DMS79 treated with DMSO at 0.1 percent for 48 hours (cell line): Measurements from ENCODE around the gene SDF4.
A peak's percentile ranks its signal among the peaks of the same experiment; 100 is the strongest.
"Not testable (repeated sequence)": the region's sequence is repeated elsewhere in the genome, so short reads cannot be mapped to it uniquely, and the experiment has no call there.

ENCODE experiments used
- DNase-seq: peaks from one replicate; lab custom pipeline; 2025; lab: John Stamatoyannopoulos, UW

Gene SDF4

GRCh38 chr1:1259951-1260600 lies 28.3 kb upstream of the SDF4 start:
- no peak for DNase-seq

GRCh38 chr1:1259540-1259939 lies 27.7 kb upstream of the SDF4 start:
- no peak for DNase-seq

GRCh38 chr1:1259119-1259488 lies 27.3 kb upstream of the SDF4 start:
- DNase-seq, result no peak

- DNase-seq, result no peak
Observed at GRCh38 chr1:1256956-1257871, 25.4 kb upstream of the SDF4 start.

GRCh38 chr1:1255611-1256010 lies 23.8 kb upstream of the SDF4 start:
- no peak for DNase-seq

- no peak for DNase-seq
Observed at GRCh38 chr1:1255078-1255477, 23.3 kb upstream of the SDF4 start.

GRCh38 chr1:1254667-1254998 lies 22.8 kb upstream of the SDF4 start:
- DNase-seq, result no peak

- no peak for DNase-seq
Observed at GRCh38 chr1:1253972-1254666, 22.3 kb upstream of the SDF4 start.

- no peak for DNase-seq
Observed at GRCh38 chr1:1253314-1253713, 21.5 kb upstream of the SDF4 start.

- DNase-seq, result peak; percentile 51
Observed at GRCh38 chr1:1250786-1251284, 19.0 kb upstream of the SDF4 start.

GRCh38 chr1:1248009-1248913 lies 16.5 kb upstream of the SDF4 start:
- not testable (repeated sequence) for DNase-seq

GRCh38 chr1:1247341-1247913 lies 15.6 kb upstream of the SDF4 start:
- no peak for DNase-seq

- DNase-seq, result peak; percentile 5
Observed at GRCh38 chr1:1246577-1247340, 15.0 kb upstream of the SDF4 start, which contains the start of gene C1QTNF12. Gene C1QTNF12, minus strand, starts transcription at chr1:1246722. Its CDS starts 32 bp downstream, at chr1:1246690.

GRCh38 chr1:1245817-1246576 lies 14.2 kb upstream of the SDF4 start:
- DNase-seq, result no peak

- no peak for DNase-seq
Observed at GRCh38 chr1:1245178-1245816, 13.5 kb upstream of the SDF4 start.

GRCh38 chr1:1244192-1244811 lies 12.5 kb upstream of the SDF4 start:
- no peak for DNase-seq

- no peak for DNase-seq
Observed at GRCh38 chr1:1243807-1244191, 12.0 kb upstream of the SDF4 start.

GRCh38 chr1:1243266-1243660 lies 11.5 kb upstream of the SDF4 start:
- no peak for DNase-seq
